ENCODE measurements around the gene A4GALT.

DNA sequence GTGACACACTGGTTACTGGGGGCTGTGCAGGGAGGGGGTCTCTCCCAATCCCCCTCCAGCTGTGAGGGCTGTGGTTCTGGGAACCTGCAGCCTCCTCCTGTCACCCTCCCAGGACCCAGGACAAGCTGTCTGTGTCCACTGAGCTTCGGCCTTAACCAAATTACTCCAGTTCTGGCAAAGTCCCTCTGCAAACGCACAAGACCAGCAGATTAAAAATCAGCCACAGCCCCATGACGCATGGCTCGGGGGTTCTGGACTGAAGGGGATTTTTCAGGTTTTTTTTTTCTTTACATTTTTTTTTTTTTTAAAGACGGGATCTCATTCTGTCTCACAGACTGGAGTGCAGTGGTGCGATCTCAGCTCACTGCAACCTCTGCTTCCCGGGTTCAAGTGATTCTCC lies 32.2 kb upstream of the A4GALT start:
- TF ChIP-seq, protein P1, sequence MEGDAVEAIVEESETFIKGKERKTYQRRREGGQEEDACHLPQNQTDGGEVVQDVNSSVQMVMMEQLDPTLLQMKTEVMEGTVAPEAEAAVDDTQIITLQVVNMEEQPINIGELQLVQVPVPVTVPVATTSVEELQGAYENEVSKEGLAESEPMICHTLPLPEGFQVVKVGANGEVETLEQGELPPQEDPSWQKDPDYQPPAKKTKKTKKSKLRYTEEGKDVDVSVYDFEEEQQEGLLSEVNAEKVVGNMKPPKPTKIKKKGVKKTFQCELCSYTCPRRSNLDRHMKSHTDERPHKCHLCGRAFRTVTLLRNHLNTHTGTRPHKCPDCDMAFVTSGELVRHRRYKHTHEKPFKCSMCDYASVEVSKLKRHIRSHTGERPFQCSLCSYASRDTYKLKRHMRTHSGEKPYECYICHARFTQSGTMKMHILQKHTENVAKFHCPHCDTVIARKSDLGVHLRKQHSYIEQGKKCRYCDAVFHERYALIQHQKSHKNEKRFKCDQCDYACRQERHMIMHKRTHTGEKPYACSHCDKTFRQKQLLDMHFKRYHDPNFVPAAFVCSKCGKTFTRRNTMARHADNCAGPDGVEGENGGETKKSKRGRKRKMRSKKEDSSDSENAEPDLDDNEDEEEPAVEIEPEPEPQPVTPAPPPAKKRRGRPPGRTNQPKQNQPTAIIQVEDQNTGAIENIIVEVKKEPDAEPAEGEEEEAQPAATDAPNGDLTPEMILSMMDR (IDR thresholded peaks at IDR 0.05) = no peak
- no peak for TF ChIP-seq POLR2AphosphoS5 (IDR thresholded peaks at IDR 0.05)
